Measurements from ENCODE around the gene RAB1A.
"Not testable (repeated sequence)": the region's sequence is repeated elsewhere in the genome, so short reads cannot be mapped to it uniquely, and the experiment has no call there.

Gene RAB1A

DNA sequence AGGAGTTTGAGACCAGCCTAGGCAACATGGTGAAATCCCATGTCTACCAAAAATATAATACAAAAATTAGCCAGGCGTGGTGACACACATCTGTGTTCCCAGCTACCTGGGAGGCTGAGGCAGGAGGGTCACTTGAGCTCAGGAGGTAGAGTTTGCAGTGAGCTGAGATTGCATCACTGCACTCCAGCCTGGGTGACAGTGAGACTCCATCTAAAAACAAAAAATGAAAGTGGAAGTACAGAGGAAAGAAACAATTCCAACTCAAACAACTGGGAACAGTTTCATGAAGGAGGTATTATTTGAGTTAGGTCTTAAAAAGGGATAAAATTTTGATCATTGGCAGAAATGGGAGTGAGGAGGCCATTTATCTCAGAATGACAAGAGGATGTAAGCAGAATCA lies 6.3 kb upstream of the RAB1A start:
- FAIRE-seq = no peak

DNA sequence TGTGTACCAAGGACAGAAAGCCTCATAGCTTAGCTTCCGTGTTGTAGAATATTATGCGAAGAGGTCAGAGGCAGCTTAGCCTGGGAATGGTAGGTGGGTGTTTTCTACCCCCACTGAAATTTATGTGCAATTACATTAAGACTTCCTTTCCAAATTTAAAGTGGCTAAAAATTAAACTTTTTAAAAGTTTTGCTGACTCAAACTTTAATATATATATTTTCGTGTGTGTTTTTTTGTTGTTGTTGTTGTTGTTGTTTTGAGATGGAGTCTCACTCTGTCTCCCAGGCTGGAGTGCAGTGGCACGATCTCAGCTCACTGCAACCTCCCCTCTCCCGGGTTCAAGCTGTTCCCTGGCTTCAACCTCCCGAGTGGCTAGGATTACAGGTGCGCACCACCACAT lies 4.3 kb upstream of the RAB1A start:
- FAIRE-seq (no peak), DNase-seq (ENCODE audit: low spot score) (no peak)

More for the DNA sequence above, 6.3 kb upstream of the RAB1A start:
- no peak for DNase-seq (ENCODE audit: low spot score)

DNA sequence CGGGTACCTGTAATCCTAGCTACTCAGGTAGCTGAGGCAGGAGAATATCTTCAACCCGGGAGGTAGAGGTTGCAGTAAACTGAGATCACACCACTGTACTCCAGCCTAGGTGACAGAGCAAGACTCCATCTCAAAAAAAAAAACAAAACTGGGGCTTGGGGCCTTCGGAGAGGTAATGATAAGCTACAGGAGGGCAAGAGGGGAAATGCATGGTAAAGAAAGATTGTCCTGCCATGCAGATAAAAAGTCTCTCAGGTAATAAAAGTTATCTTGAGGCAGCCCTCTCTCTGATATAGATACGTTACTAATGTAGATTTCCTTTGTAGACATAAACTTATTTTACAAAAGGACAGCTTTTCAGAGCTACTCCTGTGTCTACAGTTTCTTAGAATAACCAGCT lies 3.7 kb upstream of the RAB1A start:
- FAIRE-seq (no peak), DNase-seq (ENCODE audit: low spot score) (no peak)

DNA sequence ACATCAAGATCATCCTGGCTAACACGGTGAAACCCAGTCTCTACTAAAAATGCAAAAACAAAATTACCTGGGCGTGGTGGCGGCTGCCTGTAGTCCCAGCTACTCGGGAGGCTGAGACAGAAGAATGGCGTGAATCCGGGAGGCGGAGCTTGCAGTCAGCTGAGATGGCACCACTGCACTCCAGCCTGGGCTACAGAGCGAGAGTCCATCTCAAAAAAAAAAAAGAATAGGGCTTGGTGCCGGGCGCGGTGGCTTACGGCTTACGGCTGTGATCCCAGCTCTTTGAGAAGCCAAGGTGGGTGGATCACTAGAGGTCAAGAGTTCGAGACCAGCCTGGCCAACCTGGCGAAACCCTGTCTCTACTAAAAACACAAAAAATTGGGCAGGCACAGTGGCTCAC lies 3.0 kb upstream of the RAB1A start:
- FAIRE-seq; DNase-seq (ENCODE audit: low spot score): not testable (repeated sequence)

DNA sequence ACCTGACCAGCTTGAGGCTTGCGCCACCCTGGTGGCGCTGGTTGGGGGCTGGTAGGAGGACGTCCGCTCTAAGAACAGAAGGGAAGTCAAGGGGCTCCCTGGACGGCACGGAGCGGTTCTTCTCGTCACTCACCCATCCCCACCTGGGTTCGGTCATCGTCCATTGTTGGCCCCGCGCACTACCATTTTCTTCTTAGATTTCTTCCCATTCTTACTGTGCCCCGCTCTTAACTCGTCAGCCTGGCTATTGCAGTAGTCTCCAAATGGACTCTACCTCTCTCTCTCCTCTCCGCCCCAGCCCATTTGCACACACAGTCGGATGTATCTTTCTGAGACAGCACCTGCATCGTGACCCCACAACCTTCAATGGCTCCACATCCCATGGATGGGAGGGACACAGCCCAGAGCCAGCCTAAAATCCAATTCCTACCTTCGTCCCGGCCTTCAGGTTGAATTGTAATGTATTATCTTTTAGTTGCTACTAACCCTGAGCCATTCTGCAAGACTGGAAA lies 814 bp upstream of the RAB1A start:
- DNase-seq (ENCODE audit: low spot score) = no peak
- no peak for FAIRE-seq

DNA sequence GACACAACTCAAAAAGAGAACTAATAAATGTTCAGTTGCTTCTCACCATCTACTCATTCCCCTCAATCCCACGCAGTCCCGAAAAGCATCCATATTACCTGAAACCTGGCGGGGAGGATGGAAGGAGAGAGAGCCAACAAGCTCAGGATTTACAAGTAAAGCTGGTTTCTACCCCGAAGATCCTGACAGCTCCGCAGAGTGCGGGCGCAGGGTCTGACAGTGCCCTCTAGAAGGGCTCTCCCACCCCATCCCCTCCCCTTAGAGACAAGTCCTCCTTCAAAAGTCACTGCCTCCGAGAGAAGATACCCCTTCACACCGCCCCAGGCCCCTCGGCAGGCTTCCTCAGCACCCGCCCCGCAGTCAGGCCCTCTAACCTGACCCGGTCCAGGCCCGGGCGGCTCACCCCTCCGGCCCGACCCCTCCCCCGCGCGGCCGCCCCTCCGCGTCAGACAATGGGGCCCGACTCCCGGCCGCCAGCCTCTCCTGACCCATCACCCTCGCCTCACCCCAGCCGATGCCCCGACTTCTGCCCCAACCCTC lies 550 bp downstream of the RAB1A start:
- DNase-seq (ENCODE audit: low spot score) (no peak), FAIRE-seq (no peak)

DNA sequence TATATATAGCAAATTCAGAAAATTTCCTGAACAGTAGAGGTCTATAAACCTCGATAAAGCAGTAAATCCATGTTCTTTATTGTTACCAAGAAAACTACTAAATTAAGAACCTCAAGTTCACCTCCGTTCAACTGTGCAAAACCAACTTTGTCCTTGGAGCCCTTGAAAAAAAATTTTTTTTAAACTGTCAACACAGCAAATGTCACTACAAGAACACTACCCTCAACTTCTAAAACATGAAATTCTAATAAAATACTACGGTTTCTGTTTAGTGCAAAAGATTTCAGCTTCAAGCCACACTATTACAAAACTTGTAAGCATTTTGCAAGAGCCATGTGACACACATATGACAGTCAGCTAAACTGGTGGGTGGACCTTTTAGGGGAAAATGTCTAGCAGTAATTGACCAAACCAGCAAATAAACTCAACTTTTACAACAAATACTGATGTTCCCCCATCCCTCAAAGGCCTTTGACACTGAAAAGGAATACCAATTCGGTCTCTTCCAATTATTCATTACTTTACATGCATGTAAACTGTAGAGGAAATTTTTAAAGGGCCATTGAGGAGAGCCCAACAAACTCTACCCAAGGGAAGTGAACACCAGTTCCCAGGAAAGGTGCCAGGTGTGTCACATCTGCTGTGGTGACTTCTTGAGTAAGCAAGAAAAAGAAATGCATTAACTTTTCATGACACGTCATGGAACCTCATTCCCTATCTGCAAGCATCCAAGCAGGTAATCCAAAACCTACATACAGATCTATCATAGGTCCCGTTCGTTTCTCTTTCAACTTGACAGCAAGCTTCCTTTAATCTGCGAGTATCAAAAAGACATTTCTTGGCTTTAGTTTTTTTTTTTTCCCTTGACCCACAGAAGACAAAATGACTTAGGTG lies 1.4 kb downstream of the RAB1A start:
- no peak for DNase-seq (ENCODE audit: low spot score)
- no peak for FAIRE-seq

DNA sequence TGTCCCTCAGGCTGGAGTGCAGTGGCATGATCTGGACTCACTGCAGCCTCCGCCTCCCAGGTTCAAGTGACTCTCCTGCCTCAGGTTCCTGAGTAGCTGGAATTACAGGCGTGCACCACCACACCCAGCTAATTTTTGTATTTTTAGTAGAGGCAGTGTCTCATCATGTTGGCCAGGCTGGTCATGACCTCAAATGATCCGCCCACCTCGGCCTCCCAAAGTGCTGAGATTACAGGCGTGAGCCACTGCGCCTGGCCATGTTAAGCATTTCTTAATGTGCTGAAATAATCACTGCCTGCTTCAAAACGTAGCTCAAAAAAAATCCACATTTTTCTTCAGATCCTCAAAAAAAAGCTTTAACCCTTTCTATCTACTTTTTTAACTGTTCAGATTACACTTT lies 4.4 kb downstream of the RAB1A start:
- not testable (repeated sequence) for FAIRE-seq; DNase-seq (ENCODE audit: low spot score)

DNA sequence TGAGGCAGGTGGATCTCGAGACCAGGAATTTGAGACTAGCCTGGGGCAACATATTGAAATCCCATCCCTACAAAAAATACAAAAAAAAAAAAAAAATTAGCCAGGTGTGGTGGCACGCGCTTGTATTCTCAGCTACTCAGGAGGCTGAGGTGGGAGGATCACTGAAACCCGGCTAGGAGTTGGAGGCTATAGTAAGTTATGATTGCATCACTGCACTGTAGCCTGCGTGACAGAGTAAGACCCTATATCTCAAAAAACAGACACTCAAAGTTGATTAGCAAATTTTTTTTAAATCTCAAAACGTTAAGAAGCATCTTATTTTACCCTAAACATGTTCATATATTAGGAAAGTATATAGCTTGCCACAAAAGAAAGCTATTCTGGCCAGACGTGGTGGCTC lies 7.6 kb downstream of the RAB1A start:
- no peak for DNase-seq (ENCODE audit: low spot score)
- no peak for FAIRE-seq

DNA sequence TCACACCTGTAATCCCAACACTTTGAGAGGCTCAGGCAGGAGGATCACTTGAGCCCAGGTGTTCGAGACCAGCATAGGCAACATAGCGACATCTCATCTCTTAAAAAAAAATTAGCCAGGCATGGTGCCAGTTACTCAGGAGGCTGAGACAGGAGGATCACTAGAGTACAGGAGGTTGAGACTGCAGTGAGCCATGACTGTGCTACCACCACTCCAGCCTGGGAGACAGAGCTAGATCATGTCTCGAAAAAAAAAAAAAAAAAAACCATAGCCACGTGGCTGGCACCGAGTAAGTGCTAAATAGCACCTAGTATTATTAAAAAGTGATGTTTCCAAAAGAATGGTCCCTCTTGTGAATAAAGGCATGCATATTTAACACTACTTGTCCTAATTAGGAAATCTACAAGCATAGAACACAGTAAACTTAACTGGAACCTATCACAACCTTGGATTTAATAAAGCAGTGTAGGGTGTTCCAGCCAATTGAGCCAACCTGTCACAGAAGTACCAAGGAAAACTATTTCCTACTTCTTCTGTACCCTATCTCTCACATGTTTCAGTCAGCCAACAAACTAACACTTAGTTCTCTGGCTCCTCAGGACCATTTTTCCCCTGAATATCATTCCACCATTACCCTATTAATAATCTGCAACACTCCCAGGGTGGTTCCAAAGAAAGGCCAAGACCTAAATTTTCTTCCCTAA lies 8.8 kb downstream of the RAB1A start:
- FAIRE-seq = no peak

DNA sequence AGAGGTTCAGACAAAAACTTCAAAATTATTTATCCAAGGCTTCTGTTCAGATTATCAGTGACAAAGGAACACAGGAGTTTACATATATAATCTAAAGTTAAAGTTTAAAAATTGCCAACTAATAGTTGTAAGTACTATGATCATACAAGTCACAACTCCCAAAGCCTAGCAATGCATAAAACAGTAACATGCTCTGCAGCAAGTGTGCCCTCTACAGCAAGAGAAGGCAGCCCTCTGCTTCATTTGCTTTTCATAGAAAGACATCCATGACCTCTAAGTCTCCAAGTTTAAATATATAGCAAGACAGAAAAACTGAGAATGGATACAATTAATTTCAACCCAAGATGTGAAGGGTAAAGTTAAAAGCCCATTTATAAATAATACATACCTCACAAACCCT lies 13.3 kb downstream of the RAB1A start:
- no peak for FAIRE-seq
- DNase-seq (ENCODE audit: low spot score) = no peak

More for the DNA sequence above, 8.8 kb downstream of the RAB1A start:
- DNase-seq (ENCODE audit: low spot score) = no peak

DNA sequence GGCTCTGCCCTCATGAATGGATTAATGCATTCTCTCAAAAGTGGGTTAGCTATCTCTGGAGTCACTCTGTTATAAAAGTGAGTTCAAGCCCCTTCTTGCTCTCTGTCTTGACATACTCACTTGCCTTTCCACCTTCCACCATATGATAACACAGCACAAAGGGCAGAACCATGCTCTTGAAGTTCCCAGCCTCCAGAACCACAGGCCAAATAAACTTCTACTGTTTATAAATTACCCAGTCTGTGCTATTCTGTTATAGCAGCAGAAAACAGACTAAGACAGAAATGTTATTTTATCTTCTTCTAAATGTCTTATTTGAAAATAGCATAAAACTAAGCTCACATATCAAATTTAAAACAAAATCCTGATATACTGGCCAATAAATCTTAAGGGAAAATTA lies 15.0 kb downstream of the RAB1A start:
- no peak for DNase-seq (ENCODE audit: low spot score)
- no peak for FAIRE-seq

DNA sequence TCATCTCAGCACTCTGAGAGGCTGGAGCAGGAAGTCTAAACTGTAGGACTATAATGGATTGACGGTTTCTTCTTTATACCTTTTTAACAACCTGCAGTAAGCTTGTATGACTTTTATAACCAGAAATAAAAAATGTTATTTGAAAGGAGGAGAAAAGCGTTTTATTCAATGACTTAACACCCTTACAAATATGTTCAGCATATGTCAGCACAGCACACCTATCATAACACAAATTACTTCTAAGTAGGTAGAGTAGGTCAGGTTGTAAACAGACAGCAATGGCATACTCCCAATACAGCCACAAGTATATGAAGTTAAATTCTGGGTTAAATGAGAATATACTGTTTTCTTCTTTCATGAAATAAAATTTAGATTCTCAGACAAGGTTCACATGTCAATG lies 16.1 kb downstream of the RAB1A start:
- FAIRE-seq (no peak), DNase-seq (ENCODE audit: low spot score) (no peak)

DNA sequence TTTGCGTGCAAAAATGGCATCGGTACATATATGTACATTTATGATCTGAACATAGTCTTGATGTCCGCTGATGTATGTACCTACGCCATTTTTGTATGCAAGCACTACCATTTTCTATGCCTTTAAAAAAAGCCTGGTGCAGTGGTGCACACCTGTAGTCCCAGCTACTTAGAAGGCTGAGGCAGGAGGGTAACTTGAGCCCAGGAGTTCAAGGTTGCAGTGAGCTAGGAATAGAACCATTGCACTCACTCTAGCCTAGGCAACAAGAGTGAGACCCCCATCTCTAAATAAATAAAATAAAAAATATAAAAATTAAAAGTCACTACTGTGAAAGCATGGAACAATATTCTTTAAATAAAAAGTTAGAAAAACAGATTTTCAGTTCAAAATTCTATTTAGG lies 16.7 kb downstream of the RAB1A start:
- DNase-seq (ENCODE audit: low spot score) (no peak), FAIRE-seq (no peak)

DNA sequence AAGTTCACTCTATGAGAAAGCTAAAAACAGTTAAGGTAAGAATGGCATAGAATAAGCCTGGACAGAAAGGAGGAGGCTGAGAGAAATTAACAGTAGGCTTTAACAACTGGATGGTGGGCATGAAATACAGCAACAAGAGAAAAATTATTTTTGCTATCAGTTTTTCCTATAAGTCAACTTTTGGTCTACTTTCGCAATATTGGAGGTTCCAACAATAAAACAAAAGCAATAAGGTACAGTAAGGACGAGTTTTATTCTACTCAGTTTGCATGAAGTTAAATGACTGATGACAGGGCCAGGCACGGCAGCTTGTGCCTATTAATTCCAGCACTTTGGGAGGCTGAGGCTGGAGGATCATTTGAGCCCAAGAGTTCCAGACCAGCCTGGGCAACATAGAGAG lies 17.3 kb downstream of the RAB1A start:
- no peak for DNase-seq (ENCODE audit: low spot score)
- FAIRE-seq = no peak

DNA sequence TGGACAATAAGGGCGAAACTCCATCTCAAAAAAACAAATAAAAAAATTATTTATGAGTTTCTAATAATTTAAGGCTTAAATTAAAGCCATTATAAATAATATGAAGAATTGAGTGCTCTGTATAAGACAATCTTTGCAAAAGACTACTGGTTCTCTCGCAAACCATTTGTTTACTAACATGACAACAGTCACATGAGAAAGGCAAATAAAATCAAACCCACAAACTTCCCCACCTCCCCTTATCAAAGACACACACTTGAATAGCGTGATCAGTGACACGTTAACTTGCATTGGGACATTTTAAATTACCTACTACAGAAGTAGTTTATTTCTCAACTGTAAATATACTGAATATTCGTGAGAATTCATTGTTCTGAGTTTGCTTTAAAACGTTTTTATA lies 21.1 kb downstream of the RAB1A start:
- FAIRE-seq = no peak
- no peak for DNase-seq (ENCODE audit: low spot score)

DNA sequence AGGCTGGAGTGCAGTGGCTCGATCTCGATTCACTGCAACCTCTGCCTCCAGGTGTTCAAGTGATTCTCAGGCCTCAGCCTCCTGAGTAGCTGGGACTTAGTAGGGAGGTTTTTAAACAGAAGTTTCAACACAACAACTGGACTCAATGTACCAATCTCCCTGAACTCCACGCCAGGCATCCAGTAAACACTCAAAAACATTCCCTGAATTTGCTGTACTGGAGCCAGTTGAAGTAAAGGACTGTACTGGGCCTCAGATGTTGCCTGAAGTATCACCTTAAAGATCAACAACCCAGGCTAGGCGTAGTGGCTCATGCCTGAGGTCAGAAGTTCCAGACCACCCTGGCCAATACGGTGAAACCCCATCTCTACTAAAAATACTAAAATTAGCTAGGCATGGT lies 22.4 kb downstream of the RAB1A start:
- FAIRE-seq (no peak), DNase-seq (ENCODE audit: low spot score) (no peak)

DNA sequence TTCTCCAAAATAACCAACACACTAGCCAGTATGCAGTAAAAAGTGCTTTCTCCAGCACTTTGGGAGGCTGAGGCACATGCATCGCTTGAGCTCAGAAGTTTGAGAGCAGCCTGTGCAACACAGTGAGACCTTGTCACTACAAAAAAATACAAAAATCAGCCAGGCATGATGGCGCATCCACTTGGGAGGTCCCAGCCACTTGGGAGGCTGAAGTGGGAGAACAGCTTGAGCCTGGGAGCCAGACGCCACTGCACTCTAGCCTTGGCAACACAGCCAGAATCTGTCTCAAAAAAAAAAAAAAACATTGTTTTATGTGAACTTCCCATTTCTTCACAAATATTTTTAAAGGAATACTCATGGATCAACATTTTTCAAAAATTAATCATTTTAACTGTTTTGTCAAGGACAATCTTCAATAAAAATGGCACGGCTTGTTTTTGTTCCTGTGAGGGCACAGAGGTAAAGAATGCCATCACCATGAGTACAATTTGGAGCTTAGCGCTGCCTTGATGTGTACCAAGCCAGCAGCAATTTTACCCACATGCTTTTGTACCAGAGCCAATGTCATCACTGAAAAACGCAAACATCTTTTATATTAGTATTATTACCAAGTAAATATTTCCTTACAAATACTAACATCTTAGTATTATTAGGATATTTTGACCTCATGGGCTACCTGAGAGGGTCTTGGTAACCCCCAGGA lies 26.7 kb downstream of the RAB1A start:
- DNase-seq (ENCODE audit: low spot score) = no peak
- FAIRE-seq = no peak

DNA sequence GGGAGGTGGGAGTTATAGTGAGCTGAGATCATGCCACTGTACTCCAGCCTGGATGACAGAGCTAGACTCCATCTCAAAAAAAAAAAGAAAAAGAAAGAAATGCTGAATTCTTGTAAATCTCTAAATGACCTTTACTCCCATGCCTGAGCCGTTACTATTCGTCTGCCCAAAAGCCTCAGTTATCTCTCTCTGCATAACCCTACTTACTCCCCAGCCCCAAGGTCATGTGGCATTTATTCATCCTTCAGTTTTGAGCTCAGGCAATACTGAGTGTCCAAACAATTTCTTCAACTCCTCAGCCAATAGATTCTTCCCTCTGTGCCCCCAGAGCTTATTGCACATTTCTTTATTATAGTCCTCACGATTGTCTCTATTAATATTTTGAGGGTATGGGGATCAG lies 28.8 kb downstream of the RAB1A start:
- FAIRE-seq (no peak), DNase-seq (ENCODE audit: low spot score) (no peak)

DNA sequence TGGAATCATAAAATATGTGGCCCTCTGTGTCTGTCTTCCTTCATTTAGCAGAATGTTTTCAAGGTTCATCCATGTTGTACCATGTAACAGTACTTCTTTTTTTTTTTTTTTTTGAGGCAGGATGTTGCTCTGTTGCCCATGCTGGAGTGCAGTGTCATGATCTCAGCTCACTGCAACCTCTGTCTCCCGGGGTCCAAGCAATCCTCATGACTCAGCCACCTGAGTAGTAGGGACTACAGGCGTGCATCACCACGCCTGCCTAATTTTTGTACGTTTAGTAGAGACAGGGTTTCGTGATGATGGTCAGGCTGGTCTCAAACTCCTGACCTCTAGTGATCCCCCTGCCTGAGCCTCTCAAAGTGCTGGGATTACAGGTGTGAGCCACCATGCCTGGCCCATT lies 31.2 kb downstream of the RAB1A start:
- DNase-seq (ENCODE audit: low spot score) (no peak), FAIRE-seq (no peak)

DNA sequence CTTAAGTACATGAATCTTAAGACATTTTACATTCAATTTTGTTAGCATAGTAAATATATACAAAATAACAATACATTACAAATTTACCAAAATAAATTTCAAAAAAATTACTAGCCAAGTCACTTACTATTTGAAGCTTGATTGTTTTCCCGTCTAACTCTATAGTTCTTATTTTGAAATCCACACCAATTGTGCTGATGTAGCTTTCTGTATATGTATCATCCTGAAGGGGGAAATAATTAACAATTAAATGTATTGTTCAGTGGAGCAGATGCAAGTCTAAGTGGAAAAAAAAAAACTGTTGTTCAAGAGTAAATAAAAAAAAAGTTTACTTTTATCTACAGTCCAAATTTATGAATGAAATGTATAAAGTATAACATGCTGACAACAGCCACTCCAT lies 32.1 kb downstream of the RAB1A start:
- no peak for DNase-seq (ENCODE audit: low spot score)
- peak; percentile 52 for FAIRE-seq

DNA sequence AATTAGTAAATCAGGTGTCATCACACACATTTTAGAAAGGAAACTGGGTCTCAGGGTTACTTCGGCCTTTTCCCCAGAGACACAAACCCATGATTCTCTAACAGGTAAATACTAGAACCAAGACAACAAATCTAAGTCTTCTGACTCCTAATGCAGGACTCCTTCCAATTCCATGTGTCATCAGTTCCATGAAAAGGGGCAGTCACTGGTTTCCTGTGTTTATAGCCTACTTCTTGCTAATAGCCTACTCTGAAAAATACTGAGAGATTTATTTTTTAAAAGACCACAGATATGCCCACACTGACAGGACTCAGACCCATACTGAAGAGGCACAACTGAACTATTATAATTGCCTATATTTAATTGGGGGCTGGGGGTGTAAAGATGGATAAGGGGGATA lies 33.0 kb downstream of the RAB1A start:
- no peak for FAIRE-seq
- no peak for DNase-seq (ENCODE audit: low spot score)

Data from RCC 7860 (cell line).